Uterus (tissue), 4 donors: ENCODE measurements around the gene SEL1L2. TPM values are rescaled to one million over a fixed set of nuclear protein-coding genes. Genes with fewer than 3 reads are reported as not detected.

Experiments used
- DNase-seq, 2 donors: peaks; one replicate each; pipeline ENCODE4 v3.0.0-alpha.2; 2019 to 2020
- H3K27ac ChIP-seq, 2 donors: fragments of 200-600 bp; sonication (generic); 1 replicate in 1 of 2; 2 replicates in 1 of 2; pipeline ENCODE4 v1.5.1; 2016 to 2018
- H3K27me3 ChIP-seq, 2 donors: fragments of 200-600 bp; sonication (generic); one replicate each; pipeline ENCODE4 v1.5.1; 2018 to 2019; ENCODE audit warnings: control low read depth in 1 of 2
- H3K36me3 ChIP-seq, 2 donors: fragments of 200-600 bp; sonication (generic); one replicate each; pipeline ENCODE4 v1.5.1; 2019; ENCODE audit warnings: control low read depth in 1 of 2
- H3K4me1 ChIP-seq, 2 donors: fragments of 200-600 bp; sonication (generic); one replicate each; pipeline ENCODE4 v1.5.1; 2018 to 2019; ENCODE audit warnings: control low read depth in 1 of 2
- H3K4me3 ChIP-seq, 2 donors: fragments of 200-600 bp; sonication (generic); 1 replicate in 1 of 2; 2 replicates in 1 of 2; pipeline ENCODE4 v1.5.1; 2018 to 2019; ENCODE audit warnings: mild to moderate bottlenecking in 1 of 2
- H3K9me3 ChIP-seq, 2 donors: fragments of 200-600 bp; sonication (generic); one replicate each; pipeline ENCODE4 v1.5.1; 2019; ENCODE audit warnings: control low read depth in 1 of 2
- CTCF ChIP-seq, 4 experiments: fragments of 200-600 bp in 2 of 4; fragments of 450-650 bp in 2 of 4; sonication (generic) in 2 of 4; IDR thresholded peaks; one replicate each; pipeline ENCODE4 v1.5.1; 2016 to 2019; ENCODE audit warnings: antibody characterized with exemption in 4 of 4, mild to moderate bottlenecking in 2 of 4, moderate library complexity in 1 of 4
- POLR2A ChIP-seq, 2 donors: fragments of 450-650 bp; IDR thresholded peaks; one replicate each; pipeline ENCODE4 v1.6.1; 2016; ENCODE audit warnings: antibody characterized with exemption in 2 of 2, mild to moderate bottlenecking in 1 of 2, moderate library complexity in 1 of 2
- intact Hi-C: fragments of 100-400 bp; cut with DNase I; formaldehyde crosslinking; loops from one replicate; pipeline ENCODE4 v1.15.1; 2023; ENCODE audit warnings: low total_unique reads
- total RNA-seq, 4 donors: library from RNA; depleted of rRNA in 3 of 4; stranded (reverse); fragments of >200 nt in 3 of 4; gene quantifications; one replicate each; pipeline versions ENCODE4 v1.1.0 to v1.2.4, GENCODE V29; 2014 to 2023
- donor health status: DM: yes; HTN: yes; CAD: no.

The SEL1L2 gene
- total RNA-seq, 4 donors from 2014 or later, result 1.0 to 3.8 (median 2.3) TPM

- H3K4me3 ChIP-seq, result no peak overlapping the region
- no peak for TF ChIP-seq POLR2A (IDR thresholded peaks at IDR 0.05)
- TF ChIP-seq CTCF (IDR thresholded peaks at IDR 0.05), result no peak
Observed at GRCh38 chr20:13825465-13825864, 164.9 kb downstream of the SEL1L2 start.

GRCh38 chr20:13824459-13824858 lies 166.0 kb downstream of the SEL1L2 start:
- no peaks in the 10 kb centered on the region for H3K27me3 ChIP-seq
- intact Hi-C loops, result loop anchor here (5.0 kb wide), 1 partner anchor 228 kb away; no protein-coding TSS in a partner anchor

More at GRCh38 chr20:13825465-13825864, 164.9 kb downstream of the SEL1L2 start:
- Histone ChIP-seq H3K27ac (no peak overlapping the region), H3K4me1 (no peaks in the 10 kb centered on the region), H3K36me3 (no peaks in the 10 kb centered on the region), H3K9me3 (no peaks in the 10 kb centered on the region), H3K27me3 (no peaks in the 10 kb centered on the region)
- DNase-seq, result no peak
- intact Hi-C loops, result no loop called here

GRCh38 chr20:13822459-13822858 lies 168.0 kb downstream of the SEL1L2 start:
- intact Hi-C loops, result loop anchor here (5.0 kb wide), 1 partner anchor 230 kb away; no protein-coding TSS in a partner anchor
- Histone ChIP-seq H3K27me3 (no peaks in the 10 kb centered on the region), H3K4me3 (no peak overlapping the region), H3K9me3 (no peaks in the 10 kb centered on the region), H3K27ac (no peak overlapping the region), H3K4me1 (no peaks in the 10 kb centered on the region), H3K36me3 (no peaks in the 10 kb centered on the region)
- no peak for DNase-seq
- TF ChIP-seq POLR2A (IDR thresholded peaks at IDR 0.05) (no peak), CTCF (IDR thresholded peaks at IDR 0.05) (no peak)

More at GRCh38 chr20:13824459-13824858, 166.0 kb downstream of the SEL1L2 start:
- DNase-seq, result no peak
- Histone ChIP-seq H3K27ac (no peak overlapping the region), H3K36me3 (no peaks in the 10 kb centered on the region), H3K4me3 (no peak overlapping the region), H3K9me3 (no peaks in the 10 kb centered on the region), H3K4me1 (no peaks in the 10 kb centered on the region)
- no peak for TF ChIP-seq POLR2A (IDR thresholded peaks at IDR 0.05)

- no peak overlapping the region for H3K27ac ChIP-seq
- TF ChIP-seq CTCF (IDR thresholded peaks at IDR 0.05), result no peak
- TF ChIP-seq POLR2A (IDR thresholded peaks at IDR 0.05), result no peak
- H3K27me3 ChIP-seq, result no peaks in the 10 kb centered on the region
- DNase-seq, result no peak
- no peaks in the 10 kb centered on the region for H3K4me1 ChIP-seq
- H3K36me3 ChIP-seq, result no peaks in the 10 kb centered on the region
- no peak overlapping the region for H3K4me3 ChIP-seq
- intact Hi-C loops, result loop anchor here (5.0 kb wide), 1 partner anchor 230 kb away; no protein-coding TSS in a partner anchor
- H3K9me3 ChIP-seq, result no peaks in the 10 kb centered on the region
Observed at GRCh38 chr20:13821876-13822275, 168.5 kb downstream of the SEL1L2 start.

GRCh38 chr20:13819885-13820645 lies 170.3 kb downstream of the SEL1L2 start:
- no peaks in the 10 kb centered on the region for H3K9me3 ChIP-seq
- no peaks in the 10 kb centered on the region for H3K4me1 ChIP-seq
- peak; percentile 38 to 60 for DNase-seq
- intact Hi-C loops, result loop anchor here (5.0 kb wide), 1 partner anchor 232 kb away; no protein-coding TSS in a partner anchor
- no peaks in the 10 kb centered on the region for H3K36me3 ChIP-seq
- TF ChIP-seq CTCF (IDR thresholded peaks at IDR 0.05), result peak; percentile 60 to 74 (median 64)
- TF ChIP-seq POLR2A (IDR thresholded peaks at IDR 0.05), result no peak
- no peaks in the 10 kb centered on the region for H3K27me3 ChIP-seq
- no peak overlapping the region for H3K4me3 ChIP-seq
- no peak overlapping the region for H3K27ac ChIP-seq
